Body of pancreas (tissue), 4 donors: ENCODE data around the gene ANTXR2.

Experiments used
- CTCF ChIP-seq, 7 experiments: fragments of 450-650 bp in 4 of 7; fragments of 200-600 bp in 3 of 7; sonication (generic) in 3 of 7; IDR thresholded peaks; one replicate each; pipeline ENCODE4 v1.5.1; 2016 to 2019; ENCODE audit warnings: antibody characterized with exemption in 7 of 7
- POLR2A ChIP-seq, 3 donors: fragments of 450-650 bp; IDR thresholded peaks; one replicate each; pipeline ENCODE4 v1.6.1; 2016; ENCODE audit warnings: antibody characterized with exemption in 3 of 3, mild to moderate bottlenecking in 2 of 3

DNA sequence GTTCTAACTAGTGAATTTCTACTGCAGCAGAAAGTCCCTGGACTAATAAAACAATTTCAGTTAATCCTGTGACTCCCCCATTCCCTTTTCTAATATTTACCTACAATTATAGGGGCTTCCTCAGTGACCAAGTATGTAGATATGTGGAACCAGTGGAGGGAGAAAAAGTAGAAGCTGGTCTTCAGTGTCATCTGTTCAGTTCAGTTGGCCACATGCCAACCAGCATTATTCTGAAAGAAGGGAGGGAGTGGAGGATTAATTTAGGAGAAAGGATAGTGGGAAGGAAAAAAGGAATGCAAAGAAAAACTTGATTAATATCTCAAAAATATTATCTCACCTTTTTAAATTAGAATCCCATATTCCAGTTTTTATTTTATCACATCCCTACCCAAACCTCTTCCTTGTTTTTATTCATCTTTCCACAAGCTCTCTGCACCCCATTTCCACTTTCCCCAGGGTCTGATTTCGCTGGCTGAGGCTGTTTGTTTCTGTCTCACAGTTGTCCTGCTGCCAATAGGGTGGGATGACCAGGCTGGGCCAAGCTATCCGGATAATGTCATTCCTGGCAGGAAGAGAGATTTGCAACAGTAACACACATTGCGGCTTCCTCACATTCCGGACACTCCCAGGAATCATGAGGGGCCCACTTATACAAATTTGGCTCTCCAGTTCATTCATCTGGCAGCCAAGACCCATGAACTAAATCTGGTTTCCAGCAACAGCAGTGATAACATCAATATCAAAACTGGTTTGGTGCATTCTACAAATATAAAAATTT, 24.6 kb upstream of the ANTXR2 start:
- TF ChIP-seq CTCF (IDR thresholded peaks at IDR 0.05) (no peak), POLR2A (IDR thresholded peaks at IDR 0.05) (no peak)
